Measurements from ENCODE around the gene MORC2.

Gene MORC2

GRCh38 chr22:30892286-30892685 lies 76.3 kb downstream of the MORC2 start:
- Histone ChIP-seq H3K27me3 (ENCODE audit: insufficient read depth, low read length) (no peaks in the 10 kb centered on the region), H3K9ac (ENCODE audit: low read depth, low read length) (no peak overlapping the region), H3K4me1 (ENCODE audit: insufficient read depth, low read length) (peaks cover 16% of the 10 kb centered on the region), H3K27ac (ENCODE audit: low read length) (no peak overlapping the region), H3K36me3 (ENCODE audit: insufficient read depth, low read depth, low read length) (no peaks in the 10 kb centered on the region), H3K9me3 (ENCODE audit: insufficient read depth, low read depth, low read length) (no peaks in the 10 kb centered on the region), H3K4me3 (ENCODE audit: low read length) (no peak overlapping the region)

GRCh38 chr22:30891781-30892180 lies 76.8 kb downstream of the MORC2 start:
- no peak overlapping the region for H3K9ac ChIP-seq (ENCODE audit: low read depth, low read length)
- no peak overlapping the region for H3K27ac ChIP-seq (ENCODE audit: low read length)
- H3K9me3 ChIP-seq (ENCODE audit: insufficient read depth, low read depth, low read length): no peaks in the 10 kb centered on the region
- peaks cover 16% of the 10 kb centered on the region for H3K4me1 ChIP-seq (ENCODE audit: insufficient read depth, low read length)
- no peaks in the 10 kb centered on the region for H3K27me3 ChIP-seq (ENCODE audit: insufficient read depth, low read length)
- no peak overlapping the region for H3K4me3 ChIP-seq (ENCODE audit: low read length)
- H3K36me3 ChIP-seq (ENCODE audit: insufficient read depth, low read depth, low read length): no peaks in the 10 kb centered on the region

- Histone ChIP-seq H3K9me3 (ENCODE audit: insufficient read depth, low read depth, low read length) (no peaks in the 10 kb centered on the region), H3K36me3 (ENCODE audit: insufficient read depth, low read depth, low read length) (no peaks in the 10 kb centered on the region), H3K27ac (ENCODE audit: low read length) (no peak overlapping the region), H3K4me1 (ENCODE audit: insufficient read depth, low read length) (peaks cover 16% of the 10 kb centered on the region), H3K4me3 (ENCODE audit: low read length) (no peak overlapping the region), H3K27me3 (ENCODE audit: insufficient read depth, low read length) (no peaks in the 10 kb centered on the region), H3K9ac (ENCODE audit: low read depth, low read length) (no peak overlapping the region)
These were observed 77.2 kb downstream of the MORC2 start for GRCh38 chr22:30891443-30891755.

- no peaks in the 10 kb centered on the region for H3K27me3 ChIP-seq (ENCODE audit: insufficient read depth, low read length)
- H3K4me3 ChIP-seq (ENCODE audit: low read length): no peak overlapping the region
- H3K4me1 ChIP-seq (ENCODE audit: insufficient read depth, low read length): peaks cover 16% of the 10 kb centered on the region
- no peak overlapping the region for H3K27ac ChIP-seq (ENCODE audit: low read length)
- no peaks in the 10 kb centered on the region for H3K9me3 ChIP-seq (ENCODE audit: insufficient read depth, low read depth, low read length)
- H3K36me3 ChIP-seq (ENCODE audit: insufficient read depth, low read depth, low read length): no peaks in the 10 kb centered on the region
- no peak overlapping the region for H3K9ac ChIP-seq (ENCODE audit: low read depth, low read length)
These were observed 77.7 kb downstream of the MORC2 start for GRCh38 chr22:30890686-30891442.

- no peaks in the 10 kb centered on the region for H3K27me3 ChIP-seq (ENCODE audit: insufficient read depth, low read length)
- no peak overlapping the region for H3K27ac ChIP-seq (ENCODE audit: low read length)
- H3K4me1 ChIP-seq (ENCODE audit: insufficient read depth, low read length): peaks cover 14% of the 10 kb centered on the region
- H3K36me3 ChIP-seq (ENCODE audit: insufficient read depth, low read depth, low read length): no peaks in the 10 kb centered on the region
- H3K9ac ChIP-seq (ENCODE audit: low read depth, low read length): no peak overlapping the region
- H3K4me3 ChIP-seq (ENCODE audit: low read length): no peak overlapping the region
- H3K9me3 ChIP-seq (ENCODE audit: insufficient read depth, low read depth, low read length): no peaks in the 10 kb centered on the region
These were observed 78.5 kb downstream of the MORC2 start for GRCh38 chr22:30889996-30890480.

- no peaks in the 10 kb centered on the region for H3K27me3 ChIP-seq (ENCODE audit: insufficient read depth, low read length)
- no peaks in the 10 kb centered on the region for H3K9me3 ChIP-seq (ENCODE audit: insufficient read depth, low read depth, low read length)
- H3K27ac ChIP-seq (ENCODE audit: low read length): no peak overlapping the region
- no peaks in the 10 kb centered on the region for H3K36me3 ChIP-seq (ENCODE audit: insufficient read depth, low read depth, low read length)
- no peak overlapping the region for H3K4me3 ChIP-seq (ENCODE audit: low read length)
- no peak overlapping the region for H3K9ac ChIP-seq (ENCODE audit: low read depth, low read length)
- peaks cover 8% of the 10 kb centered on the region; the same call in 1 of the 2 replicates for H3K4me1 ChIP-seq (ENCODE audit: insufficient read depth, low read length)
These were observed 79.1 kb downstream of the MORC2 start for GRCh38 chr22:30889268-30889995.

GRCh38 chr22:30887861-30888260 lies 80.7 kb downstream of the MORC2 start:
- Histone ChIP-seq H3K36me3 (ENCODE audit: insufficient read depth, low read depth, low read length) (no peaks in the 10 kb centered on the region), H3K27me3 (ENCODE audit: insufficient read depth, low read length) (no peaks in the 10 kb centered on the region), H3K9me3 (ENCODE audit: insufficient read depth, low read depth, low read length) (no peaks in the 10 kb centered on the region), H3K4me3 (ENCODE audit: low read length) (no peak overlapping the region), H3K27ac (ENCODE audit: low read length) (no peak overlapping the region), H3K9ac (ENCODE audit: low read depth, low read length) (no peak overlapping the region), H3K4me1 (ENCODE audit: insufficient read depth, low read length) (no peaks in the 10 kb centered on the region)

- Histone ChIP-seq H3K27me3 (ENCODE audit: insufficient read depth, low read length) (no peaks in the 10 kb centered on the region), H3K9ac (ENCODE audit: low read depth, low read length) (no peak overlapping the region), H3K4me1 (ENCODE audit: insufficient read depth, low read length) (no peaks in the 10 kb centered on the region), H3K4me3 (ENCODE audit: low read length) (no peak overlapping the region), H3K27ac (ENCODE audit: low read length) (no peak overlapping the region), H3K9me3 (ENCODE audit: insufficient read depth, low read depth, low read length) (no peaks in the 10 kb centered on the region), H3K36me3 (ENCODE audit: insufficient read depth, low read depth, low read length) (no peaks in the 10 kb centered on the region)
These were observed 81.1 kb downstream of the MORC2 start for GRCh38 chr22:30887453-30887852.

- Histone ChIP-seq H3K27me3 (ENCODE audit: insufficient read depth, low read length) (no peaks in the 10 kb centered on the region), H3K4me3 (ENCODE audit: low read length) (no peak overlapping the region), H3K36me3 (ENCODE audit: insufficient read depth, low read depth, low read length) (no peaks in the 10 kb centered on the region), H3K9ac (ENCODE audit: low read depth, low read length) (no peak overlapping the region), H3K27ac (ENCODE audit: low read length) (no peak overlapping the region), H3K9me3 (ENCODE audit: insufficient read depth, low read depth, low read length) (no peaks in the 10 kb centered on the region), H3K4me1 (ENCODE audit: insufficient read depth, low read length) (no peaks in the 10 kb centered on the region)
These were observed 83.0 kb downstream of the MORC2 start for GRCh38 chr22:30885591-30885990.

- no peaks in the 10 kb centered on the region for H3K9me3 ChIP-seq (ENCODE audit: insufficient read depth, low read depth, low read length)
- no peaks in the 10 kb centered on the region for H3K36me3 ChIP-seq (ENCODE audit: insufficient read depth, low read depth, low read length)
- no peak overlapping the region for H3K9ac ChIP-seq (ENCODE audit: low read depth, low read length)
- H3K4me1 ChIP-seq (ENCODE audit: insufficient read depth, low read length): no peaks in the 10 kb centered on the region
- no peak overlapping the region for H3K27ac ChIP-seq (ENCODE audit: low read length)
- H3K4me3 ChIP-seq (ENCODE audit: low read length): no peak overlapping the region
- H3K27me3 ChIP-seq (ENCODE audit: insufficient read depth, low read length): no peaks in the 10 kb centered on the region
These were observed 83.6 kb downstream of the MORC2 start for GRCh38 chr22:30885001-30885366.

GRCh38 chr22:30884211-30885000 lies 84.2 kb downstream of the MORC2 start:
- no peaks in the 10 kb centered on the region for H3K36me3 ChIP-seq (ENCODE audit: insufficient read depth, low read depth, low read length)
- H3K4me3 ChIP-seq (ENCODE audit: low read length): no peak overlapping the region
- no peak overlapping the region for H3K9ac ChIP-seq (ENCODE audit: low read depth, low read length)
- no peak overlapping the region for H3K27ac ChIP-seq (ENCODE audit: low read length)
- H3K9me3 ChIP-seq (ENCODE audit: insufficient read depth, low read depth, low read length): no peaks in the 10 kb centered on the region
- H3K4me1 ChIP-seq (ENCODE audit: insufficient read depth, low read length): no peaks in the 10 kb centered on the region
- no peaks in the 10 kb centered on the region for H3K27me3 ChIP-seq (ENCODE audit: insufficient read depth, low read length)
